CD4-positive, alpha-beta memory T cell (primary cell): ENCODE measurements around the gene KRTCAP2. TPM values are rescaled to one million over a fixed set of nuclear protein-coding genes. Genes with fewer than 3 reads are reported as not detected.

Source experiments
- CTCF ChIA-PET: fragments of 350-600 bp; sonication (Branson Sonifier 250); formaldehyde crosslinking; loops from one replicate; lab custom pipeline; 2021; ENCODE audit warnings: inconsistent platforms; ENCODE audit not compliant: partially characterized antibody; lab: Charles Lee
- POLR2A ChIA-PET: fragments of 350-600 bp; sonication (Branson Sonifier 250); formaldehyde crosslinking; loops from one replicate; lab custom pipeline; 2021; ENCODE audit not compliant: partially characterized antibody; lab: Charles Lee
- DNase-seq, 5 donors: peaks; one replicate each; pipeline versions ENCODE4 v3.0.0 to v3.0.0-alpha.2; 2020 to 2022; ENCODE audit warnings: mixed read lengths in 1 of 5
- H3K27ac ChIP-seq: one replicate; pipeline ENCODE4 v1.7.0; 2013; ENCODE audit warnings: low read depth, low read length
- H3K27me3 ChIP-seq: 2 replicates; pipeline ENCODE4 v1.7.0; 2013; ENCODE audit warnings: mild to moderate bottlenecking, low read length, moderate library complexity; ENCODE audit not compliant: insufficient read depth
- H3K36me3 ChIP-seq: 2 replicates; pipeline ENCODE4 v1.7.0; 2013; ENCODE audit warnings: mild to moderate bottlenecking, low read length, moderate library complexity; ENCODE audit not compliant: insufficient read depth
- H3K4me1 ChIP-seq: 2 replicates; pipeline ENCODE4 v1.7.0; 2013; ENCODE audit warnings: mild to moderate bottlenecking, low read length, moderate library complexity; ENCODE audit not compliant: insufficient read depth
- H3K4me3 ChIP-seq, 2 donors: one replicate each; pipeline ENCODE4 v1.7.0; 2013; ENCODE audit warnings: low read length in 2 of 2, mild to moderate bottlenecking in 1 of 2
- H3K9me3 ChIP-seq, 2 donors: one replicate each; pipeline ENCODE4 v1.7.0; 2013; ENCODE audit warnings: low read length in 2 of 2, control low read depth in 1 of 2; ENCODE audit not compliant: control insufficient read depth in 1 of 2
- H3K27ac Mint-ChIP-seq, 7 donors: one replicate each; pipeline ENCODE4 v1.8.0; 2020 to 2021; ENCODE audit warnings: mixed read lengths in 7 of 7, mild to moderate bottlenecking in 6 of 7, inconsistent platforms in 3 of 7, moderate library complexity in 3 of 7
- H3K27me3 Mint-ChIP-seq, 2 donors: one replicate each; pipeline ENCODE4 v1.8.0; 2020 to 2021; ENCODE audit warnings: mixed read lengths in 2 of 2
- H3K36me3 Mint-ChIP-seq, 2 donors: one replicate each; pipeline ENCODE4 v1.8.0; 2020 to 2021; ENCODE audit warnings: mixed read lengths in 2 of 2, inconsistent platforms in 1 of 2, mild to moderate bottlenecking in 1 of 2
- H3K4me1 Mint-ChIP-seq, 4 donors: one replicate each; pipeline ENCODE4 v1.8.0; 2020 to 2021; ENCODE audit warnings: mixed read lengths in 4 of 4, mild to moderate bottlenecking in 1 of 4
- H3K4me3 Mint-ChIP-seq, 8 donors: one replicate each; pipeline ENCODE4 v1.8.0; 2020 to 2021; ENCODE audit warnings: mixed read lengths in 8 of 8, mild to moderate bottlenecking in 7 of 8, moderate library complexity in 6 of 8, inconsistent platforms in 3 of 8
- H3K9me3 Mint-ChIP-seq, 8 donors: one replicate each; pipeline ENCODE4 v1.8.0; 2020 to 2021; ENCODE audit warnings: mixed read lengths in 8 of 8, mild to moderate bottlenecking in 5 of 8, inconsistent platforms in 3 of 8, moderate library complexity in 1 of 8
- intact Hi-C: fragments of 100-400 bp; cut with micrococcal nuclease; formaldehyde crosslinking; loops from one replicate; pipeline ENCODE4 v1.15.1; 2023
- polyA plus RNA-seq, 2 donors: library from polyadenylated mRNA; unstranded; fragments of 300-500 nt; fragmentation: Illumina TruSeq; gene quantifications; one replicate each; pipeline ENCODE4 v1.2.3, GENCODE V29; 2021
- total RNA-seq, 2 experiments: library from RNA; stranded (reverse); gene quantifications; one replicate each; pipeline ENCODE4 v1.2.3, GENCODE V29; 2021

The KRTCAP2 gene
- total and polyA plus RNA-seq, 4 experiments from 2014 or later: 173 to 488 (median 325) TPM

DNA sequence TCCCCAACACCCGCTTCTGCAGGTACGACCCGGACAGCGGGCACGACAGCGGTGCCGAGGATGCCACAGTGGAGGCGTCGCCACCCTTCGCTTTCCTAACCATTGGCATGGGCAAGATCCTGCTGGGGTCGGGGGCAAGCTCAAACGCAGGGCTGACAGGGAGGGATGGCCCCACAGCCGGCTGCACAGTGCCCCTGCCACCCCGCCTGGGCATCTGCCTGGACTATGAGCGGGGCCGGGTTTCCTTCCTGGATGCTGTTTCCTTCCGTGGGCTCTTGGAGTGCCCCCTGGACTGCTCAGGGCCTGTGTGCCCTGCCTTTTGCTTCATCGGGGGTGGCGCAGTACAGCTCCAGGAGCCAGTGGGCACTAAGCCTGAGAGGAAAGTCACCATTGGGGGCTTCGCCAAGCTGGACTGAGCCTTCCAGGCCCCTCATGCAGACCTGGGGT lies 10.7 kb upstream of the KRTCAP2 start:
- Histone ChIP-seq H3K4me3 (no peak overlapping the region), H3K36me3 (peaks cover 13% of the 10 kb centered on the region), H3K9me3 (no peaks in the 10 kb centered on the region), H3K27ac (no peak overlapping the region), H3K27me3 (no peaks in the 10 kb centered on the region), H3K4me1 (no peaks in the 10 kb centered on the region)
- POLR2A ChIA-PET: no interaction called here
- intact Hi-C loops: no loop called here
- CTCF ChIA-PET: interaction anchor here (2.4 kb wide), 1 partner anchor 10 kb away, joined by 14 read pairs; no protein-coding TSS in a partner anchor
- no peaks in the 10 kb centered on the region for H3K9me3 Mint-ChIP-seq
- peaks cover 8 to 33% of the 10 kb centered on the region in 2 donors for H3K36me3 Mint-ChIP-seq
- H3K4me1 Mint-ChIP-seq: peaks cover 4 to 13% (median 5%) of the 10 kb centered on the region in 4 donors
- H3K27me3 Mint-ChIP-seq: no peaks in the 10 kb centered on the region
- no peak overlapping the region for H3K27ac Mint-ChIP-seq
- H3K4me3 Mint-ChIP-seq: no peak overlapping the region
- no peak for DNase-seq

DNA sequence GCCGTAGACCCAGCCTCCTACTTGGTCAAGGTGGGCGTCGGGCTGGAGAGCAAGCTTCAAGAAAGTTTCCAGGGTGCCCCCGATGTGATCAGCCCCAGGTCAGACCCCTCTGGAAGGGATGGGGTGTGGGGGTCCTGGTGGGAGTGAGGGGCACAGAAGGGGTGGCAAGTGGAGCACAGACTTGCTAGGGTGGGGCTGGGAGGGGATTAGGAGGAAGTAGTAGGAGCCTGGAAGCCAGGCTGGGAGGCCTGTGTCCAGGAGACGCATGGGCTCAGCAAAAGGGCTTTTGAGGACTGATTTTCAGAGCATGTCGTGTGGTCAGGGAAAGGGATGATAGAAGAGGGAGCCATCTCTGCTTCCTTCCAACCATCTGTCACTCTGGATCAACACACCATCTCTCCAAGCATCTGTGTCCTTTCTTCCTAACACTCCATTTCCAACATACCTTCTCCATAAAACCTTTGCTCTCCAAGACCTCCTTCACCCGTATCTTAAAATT lies 9.0 kb upstream of the KRTCAP2 start:
- H3K27ac Mint-ChIP-seq: peak overlapping the region in 1 of 7 donors; percentile 22
- ChIA-PET POLR2A (no interaction called here), CTCF (interaction anchor here (1.8 kb wide), 1 partner anchor 11 kb away, joined by 7 read pairs; no protein-coding TSS in a partner anchor)
- peaks cover 2% of the 10 kb centered on the region for H3K4me1 ChIP-seq
- H3K9me3 ChIP-seq: no peaks in the 10 kb centered on the region
- H3K27ac ChIP-seq: no peak overlapping the region
- H3K4me1 Mint-ChIP-seq: peaks cover 0 to 8% (median 2%) of the 10 kb centered on the region in 4 donors
- peaks cover 17 to 36% of the 10 kb centered on the region in 2 donors for H3K36me3 Mint-ChIP-seq
- H3K27me3 Mint-ChIP-seq: no peaks in the 10 kb centered on the region
- peaks cover 20% of the 10 kb centered on the region for H3K36me3 ChIP-seq
- H3K4me3 Mint-ChIP-seq: no peak overlapping the region
- H3K27me3 ChIP-seq: no peaks in the 10 kb centered on the region
- no peak overlapping the region for H3K4me3 ChIP-seq
- intact Hi-C loops: no loop called here
- H3K9me3 Mint-ChIP-seq: no peaks in the 10 kb centered on the region
- DNase-seq: no peak

DNA sequence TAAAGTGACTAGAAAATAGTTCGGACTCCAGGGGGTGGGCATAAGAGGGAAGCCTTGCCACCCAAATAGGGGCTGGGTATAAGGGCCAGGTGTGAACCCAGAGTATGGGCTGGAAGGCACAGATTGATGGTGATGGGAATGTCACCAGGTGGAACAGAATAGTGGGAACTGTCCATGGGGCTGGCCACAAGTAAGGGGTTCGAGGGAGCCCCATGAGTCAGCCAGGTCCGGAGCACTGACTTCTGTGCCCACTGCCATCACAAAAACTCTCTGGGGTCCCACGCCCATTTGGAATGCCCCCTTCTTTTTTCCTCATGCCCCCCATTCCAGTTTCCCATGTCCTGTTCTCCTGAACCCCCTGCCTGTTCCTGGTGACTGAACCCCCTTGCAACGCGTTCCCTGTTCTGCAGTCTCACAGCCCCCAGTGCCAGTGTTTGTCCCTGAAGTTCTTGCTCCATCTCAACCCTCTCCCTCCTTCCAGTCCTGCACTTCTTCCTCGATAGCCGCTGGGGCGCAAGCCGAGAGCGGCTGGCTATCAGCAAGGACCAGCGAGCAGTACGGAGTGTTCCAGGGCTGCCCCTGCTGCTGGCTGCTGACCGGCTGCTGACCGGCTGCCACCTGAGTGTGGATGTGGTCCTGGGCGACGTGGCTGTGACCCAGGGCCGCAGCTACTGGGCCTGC lies 8.4 kb upstream of the KRTCAP2 start:
- intact Hi-C loops: no loop called here
- peaks cover 23% of the 10 kb centered on the region for H3K36me3 ChIP-seq
- no peak for DNase-seq
- H3K4me3 ChIP-seq: no peak overlapping the region
- ChIA-PET CTCF (interaction anchor here (1.6 to 1.8 kb wide), 2 partner anchors 12 to 20 kb away, joined by 4 to 7 read pairs; no protein-coding TSS in a partner anchor), POLR2A (interaction anchor here (1.4 kb wide), 1 partner anchor 11 kb away, joined by 3 read pairs; no protein-coding TSS in a partner anchor)
- Mint-ChIP-seq H3K36me3 (peaks cover 17 to 41% of the 10 kb centered on the region in 2 donors), H3K27me3 (no peaks in the 10 kb centered on the region), H3K27ac (no peak overlapping the region), H3K9me3 (no peaks in the 10 kb centered on the region), H3K4me3 (no peak overlapping the region), H3K4me1 (peaks cover 3 to 9% (median 7%) of the 10 kb centered on the region in 4 donors)
- H3K4me1 ChIP-seq: peaks cover 8% of the 10 kb centered on the region
- no peaks in the 10 kb centered on the region for H3K9me3 ChIP-seq
- no peaks in the 10 kb centered on the region for H3K27me3 ChIP-seq
- H3K27ac ChIP-seq: no peak overlapping the region

DNA sequence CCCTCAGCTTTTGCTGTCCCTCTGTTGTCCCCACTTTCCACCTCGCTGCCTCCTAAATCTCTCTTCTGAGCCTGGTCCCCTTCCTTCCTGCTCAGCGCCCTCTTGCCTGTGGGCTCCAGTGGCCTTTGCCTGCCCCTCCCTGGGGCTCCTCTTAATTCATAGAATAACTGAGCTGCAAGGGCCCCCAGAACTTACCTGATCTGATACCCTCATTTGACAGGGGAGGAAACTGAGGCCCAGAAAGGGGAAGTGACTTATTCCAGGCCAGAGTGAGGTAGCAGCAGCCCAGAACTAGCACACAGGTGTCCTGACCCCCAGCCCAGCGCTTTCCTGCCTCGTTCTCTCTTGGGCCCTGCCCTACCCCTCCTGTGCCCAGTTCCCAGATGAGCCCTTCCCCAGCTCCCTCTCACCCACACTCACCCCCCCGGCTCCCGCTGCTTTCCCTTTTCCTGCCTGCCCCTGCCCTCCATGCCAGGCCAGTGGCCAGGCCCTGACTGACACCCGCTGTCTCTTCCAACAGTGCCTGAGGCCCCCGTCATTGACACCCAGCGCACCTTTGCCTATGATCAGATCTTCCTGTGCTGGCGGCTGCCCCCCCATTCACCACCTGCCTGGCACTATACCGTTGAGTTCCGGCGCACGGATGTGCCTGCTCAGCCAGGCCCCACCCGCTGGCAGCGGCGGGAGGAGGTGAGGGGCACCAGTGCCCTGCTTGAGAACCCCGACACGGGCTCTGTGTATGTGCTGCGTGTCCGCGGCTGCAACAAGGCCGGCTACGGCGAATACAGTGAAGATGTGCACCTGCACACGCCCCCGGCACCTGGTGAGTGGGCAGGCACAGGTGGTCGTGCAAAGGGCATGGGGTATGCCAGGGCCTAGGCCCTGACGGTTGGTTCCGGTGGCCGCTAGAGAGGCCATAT lies 6.3 kb upstream of the KRTCAP2 start:
- POLR2A ChIA-PET: interaction anchor here (2.8 kb wide), 1 partner anchor 14 kb away, joined by 25 read pairs; no protein-coding TSS in a partner anchor
- no peak overlapping the region for H3K4me3 Mint-ChIP-seq

DNA sequence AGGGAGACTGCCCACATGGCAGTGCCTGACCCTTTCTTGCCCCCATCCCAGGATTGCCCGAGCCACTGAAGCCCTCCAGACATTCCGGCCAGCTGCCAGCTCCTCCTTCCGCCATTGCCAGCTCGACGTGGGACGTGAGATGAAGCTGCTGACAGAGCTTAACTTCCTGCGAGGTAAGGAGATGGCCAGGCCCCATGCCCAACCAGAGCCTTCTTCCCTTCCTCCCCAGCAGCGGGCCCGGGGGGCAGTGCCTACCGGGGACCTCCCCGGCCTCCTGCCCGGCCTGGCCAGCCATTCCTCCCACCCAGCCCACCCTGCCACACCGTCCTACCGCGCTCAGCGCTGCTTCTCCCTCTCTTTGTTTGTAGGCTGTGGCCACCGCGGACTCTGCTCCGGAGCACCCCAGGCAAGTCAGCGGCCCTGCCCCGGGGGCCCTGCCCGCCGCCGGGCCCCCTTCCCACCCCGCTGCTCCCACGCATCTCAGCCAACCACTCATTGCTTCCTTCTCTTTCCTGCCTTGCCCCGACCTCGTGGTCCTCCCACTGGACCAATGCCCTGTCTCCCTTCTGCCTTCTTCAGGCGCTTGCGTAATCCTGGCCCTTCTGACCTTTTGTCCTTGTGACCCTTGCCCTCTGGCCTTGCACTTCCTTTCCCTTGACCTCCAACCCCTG lies 5.5 kb upstream of the KRTCAP2 start:
- Histone ChIP-seq H3K9me3 (no peaks in the 10 kb centered on the region), H3K4me3 (no peak overlapping the region), H3K36me3 (peaks cover 23% of the 10 kb centered on the region), H3K27me3 (no peaks in the 10 kb centered on the region), H3K4me1 (peaks cover 32% of the 10 kb centered on the region), H3K27ac (no peak overlapping the region)
- peak overlapping the region in 1 of 7 donors; percentile 12 for H3K27ac Mint-ChIP-seq
- ChIA-PET POLR2A (interaction anchor here (1.8 to 2.8 kb wide), 2 partner anchors 15 to 31 kb away, joined by 7 to 25 read pairs; no protein-coding TSS in a partner anchor), CTCF (interaction anchor here (0.7 to 9.9 kb wide), 7 partner anchors 10 to 87 kb away, joined by 3 to 145 read pairs (median 8); partner anchors contain the start of gene THBS3)
- no peak overlapping the region for H3K4me3 Mint-ChIP-seq
- H3K4me1 Mint-ChIP-seq: peaks cover 18 to 37% (median 24%) of the 10 kb centered on the region in 4 donors
- peaks cover 17 to 43% of the 10 kb centered on the region in 2 donors for H3K36me3 Mint-ChIP-seq
- no peak for DNase-seq
- intact Hi-C loops: loop anchor here (10.0 kb wide), 1 partner anchor 146 kb away; the partner anchor contains the start of gene RUSC1
- no peaks in the 10 kb centered on the region for H3K9me3 Mint-ChIP-seq
- no peaks in the 10 kb centered on the region for H3K27me3 Mint-ChIP-seq

More for the DNA sequence above, 6.3 kb upstream of the KRTCAP2 start:
- H3K36me3 ChIP-seq: peaks cover 23% of the 10 kb centered on the region
- no peak for DNase-seq
- H3K4me1 Mint-ChIP-seq: peaks cover 12 to 29% (median 18%) of the 10 kb centered on the region in 4 donors
- H3K9me3 Mint-ChIP-seq: no peaks in the 10 kb centered on the region
- CTCF ChIA-PET: interaction anchor here (1.3 to 9.9 kb wide), 3 partner anchors 14 to 23 kb away, joined by 3 to 145 read pairs (median 4); no protein-coding TSS in a partner anchor
- H3K27me3 Mint-ChIP-seq: no peaks in the 10 kb centered on the region
- H3K27ac ChIP-seq: no peak overlapping the region
- H3K27me3 ChIP-seq: no peaks in the 10 kb centered on the region
- intact Hi-C loops: loop anchor here (10.0 kb wide), 1 partner anchor 145 kb away; the partner anchor contains the start of gene RUSC1
- H3K4me1 ChIP-seq: peaks cover 29% of the 10 kb centered on the region
- no peak overlapping the region for H3K4me3 ChIP-seq
- H3K9me3 ChIP-seq: no peaks in the 10 kb centered on the region
- peak overlapping the region in 2 of 7 donors; percentile 12 to 64 for H3K27ac Mint-ChIP-seq
- H3K36me3 Mint-ChIP-seq: peaks cover 17 to 42% of the 10 kb centered on the region in 2 donors

GRCh38 chr1:155177918-155178281 lies 4.8 kb upstream of the KRTCAP2 start:
- intact Hi-C loops: loop anchor here (10.0 kb wide), 1 partner anchor 147 kb away; the partner anchor contains the start of gene RUSC1
- Histone ChIP-seq H3K4me1 (peaks cover 36% of the 10 kb centered on the region), H3K27ac (no peak overlapping the region), H3K9me3 (no peaks in the 10 kb centered on the region), H3K4me3 (no peak overlapping the region), H3K27me3 (no peaks in the 10 kb centered on the region), H3K36me3 (peaks cover 23% of the 10 kb centered on the region)
- ChIA-PET CTCF (interaction anchor here (0.5 to 9.9 kb wide), 10 partner anchors 10 to 412 kb away, joined by 3 to 145 read pairs (median 4); no protein-coding TSS in a partner anchor), POLR2A (interaction anchor here (0.7 to 2.8 kb wide), 7 partner anchors 8 to 145 kb away, joined by 3 to 25 read pairs (median 4); no protein-coding TSS in a partner anchor)
- H3K4me1 Mint-ChIP-seq: peaks cover 22 to 43% (median 30%) of the 10 kb centered on the region in 4 donors
- no peak for DNase-seq
- H3K36me3 Mint-ChIP-seq: peaks cover 13 to 43% of the 10 kb centered on the region in 2 donors
- no peak overlapping the region for H3K4me3 Mint-ChIP-seq
- H3K27me3 Mint-ChIP-seq: no peaks in the 10 kb centered on the region
- H3K27ac Mint-ChIP-seq: peak overlapping the region in 1 of 7 donors; percentile 8
- no peaks in the 10 kb centered on the region for H3K9me3 Mint-ChIP-seq
